CD14-positive monocyte (primary cell): ENCODE data around the gene DPF3. TPM values are rescaled to one million over a fixed set of nuclear protein-coding genes. Genes with fewer than 3 reads are reported as not detected.

ENCODE experiments used
- DNase-seq, 3 donors: peaks; one replicate each; pipeline ENCODE4 v3.0.0-alpha.2; 2011 to 2022
- H2AFZ ChIP-seq: 2 replicates; pipeline ENCODE4 v1.6.0; 2012; ENCODE audit warnings: mild to moderate bottlenecking, low read depth, low read length, inconsistent platforms; ENCODE audit not compliant: insufficient read depth, poor library complexity, severe bottlenecking
- H3K27ac ChIP-seq, 2 donors: 1 replicate in 1 of 2; 2 replicates in 1 of 2; pipeline ENCODE4 v1.5.1; 2012 to 2013; ENCODE audit warnings: low read length in 2 of 2, control low read depth in 1 of 2, inconsistent platforms in 1 of 2, low read depth in 1 of 2, mild to moderate bottlenecking in 1 of 2
- H3K27me3 ChIP-seq, 2 donors: one replicate each; pipeline versions ENCODE4 v1.6.0 to v1.6.1; 2011 to 2013; ENCODE audit warnings: low read length in 2 of 2; ENCODE audit not compliant: control insufficient read depth in 2 of 2, insufficient read depth in 2 of 2
- H3K36me3 ChIP-seq, 2 donors: replicated peaks in 1 of 2; 1 replicate in 1 of 2; 2 replicates in 1 of 2; pipeline versions ENCODE4 v1.5.1 to v1.6.1; 2012 to 2013; ENCODE audit warnings: low read length in 2 of 2, control low read depth in 1 of 2, inconsistent platforms in 1 of 2, mild to moderate bottlenecking in 1 of 2; ENCODE audit not compliant: insufficient read depth in 2 of 2, control insufficient read depth in 1 of 2
- H3K4me1 ChIP-seq, 2 donors: 1 replicate in 1 of 2; 2 replicates in 1 of 2; pipeline versions ENCODE4 v1.5.1 to v1.6.1; 2012 to 2013; ENCODE audit warnings: low read length in 2 of 2, control low read depth in 1 of 2, inconsistent platforms in 1 of 2, mild to moderate bottlenecking in 1 of 2, moderate library complexity in 1 of 2; ENCODE audit not compliant: insufficient read depth in 2 of 2, control insufficient read depth in 1 of 2
- H3K4me2 ChIP-seq: replicated peaks from 2 replicates; pipeline ENCODE3; 2012; ENCODE audit warnings: low read length, moderate library complexity, mild to moderate bottlenecking; ENCODE audit not compliant: poor library complexity, severe bottlenecking; ENCODE audit errors: extremely low read depth
- H3K4me3 ChIP-seq, 3 experiments: fragments of 200-600 bp in 1 of 3; sonication (generic) in 1 of 3; replicated peaks in 1 of 3; 1 replicate in 2 of 3; 2 replicates in 1 of 3; pipeline ENCODE4 v1.5.1; 2011 to 2013; ENCODE audit warnings: low read length in 3 of 3, mild to moderate bottlenecking in 3 of 3, control low read depth in 2 of 3, low read depth in 2 of 3, inconsistent platforms in 1 of 3, moderate library complexity in 1 of 3
- H3K79me2 ChIP-seq: 2 replicates; pipeline ENCODE4 v1.6.0; 2012; ENCODE audit warnings: mild to moderate bottlenecking, control low read depth, inconsistent platforms, low read length, moderate library complexity; ENCODE audit not compliant: insufficient read depth
- H3K9ac ChIP-seq: 2 replicates; pipeline ENCODE4 v1.6.0; 2017; ENCODE audit warnings: low read length, mild to moderate bottlenecking; ENCODE audit not compliant: insufficient read depth, poor library complexity, severe bottlenecking
- H3K9me3 ChIP-seq, 2 donors: replicated peaks in 1 of 2; 1 replicate in 1 of 2; 2 replicates in 1 of 2; pipeline versions ENCODE4 v1.5.1 to v1.6.1; 2012 to 2013; ENCODE audit warnings: low read length in 2 of 2, control low read depth in 1 of 2; ENCODE audit not compliant: control insufficient read depth in 1 of 2, insufficient read depth in 1 of 2
- H4K20me1 ChIP-seq: 2 replicates; pipeline ENCODE4 v1.6.0; 2012; ENCODE audit warnings: mild to moderate bottlenecking, low read length, control low read depth, moderate library complexity; ENCODE audit not compliant: insufficient read depth
- H3K27ac Mint-ChIP-seq, 7 donors: one replicate each; pipeline ENCODE4 v1.8.0; 2020; ENCODE audit warnings: mild to moderate bottlenecking in 7 of 7, mixed read lengths in 7 of 7, moderate library complexity in 6 of 7, inconsistent platforms in 2 of 7
- H3K27me3 Mint-ChIP-seq, 3 donors: one replicate each; pipeline ENCODE4 v1.8.0; 2021 to 2022; ENCODE audit warnings: low read depth in 3 of 3, mild to moderate bottlenecking in 3 of 3, mixed read lengths in 3 of 3, moderate library complexity in 3 of 3, inconsistent platforms in 1 of 3
- H3K36me3 Mint-ChIP-seq, 2 donors: one replicate each; pipeline ENCODE4 v1.8.0; 2020; ENCODE audit warnings: mixed read lengths in 2 of 2, inconsistent platforms in 1 of 2, mild to moderate bottlenecking in 1 of 2
- H3K4me1 Mint-ChIP-seq: one replicate; pipeline ENCODE4 v1.8.0; 2020; ENCODE audit warnings: mild to moderate bottlenecking, mixed read lengths
- H3K4me3 Mint-ChIP-seq, 2 donors: one replicate each; pipeline ENCODE4 v1.8.0; 2020; ENCODE audit warnings: mild to moderate bottlenecking in 2 of 2, mixed read lengths in 2 of 2, moderate library complexity in 1 of 2
- H3K9me3 Mint-ChIP-seq, 7 donors: one replicate each; pipeline ENCODE4 v1.8.0; 2020 to 2022; ENCODE audit warnings: mixed read lengths in 7 of 7, mild to moderate bottlenecking in 6 of 7, moderate library complexity in 6 of 7, inconsistent platforms in 2 of 7
- CTCF ChIP-seq: fragments of 200-600 bp; IDR thresholded peaks from one replicate; pipeline ENCODE4 v1.8.0; 2022; ENCODE audit warnings: antibody characterized with exemption, mild to moderate bottlenecking
- WGBS: methylation state at CpG from one replicate; pipeline ENCODE4 v1.1.5; 2013; ENCODE audit warnings: missing lambda C conversion rate; ENCODE audit not compliant: insufficient coverage; 5-methylcytosine and 5-hydroxymethylcytosine counted together
- intact Hi-C, 2 donors: fragments of 100-400 bp; cut with micrococcal nuclease; formaldehyde crosslinking; loops; one replicate each; pipeline versions ENCODE4 v1.15.0 to v1.15.1; 2023
- polyA plus RNA-seq, 3 donors: library from polyadenylated mRNA; depleted of rRNA in 1 of 3; unstranded in 2 of 3; stranded (reverse) in 1 of 3; fragments of 300-500 nt in 2 of 3; fragments of >200 nt in 1 of 3; fragmentation: Illumina TruSeq in 2 of 3; gene quantifications; 1 replicate in 2 of 3; 2 replicates in 1 of 3; pipeline ENCODE4 v1.2.3, GENCODE V29; 2012 to 2021

The DPF3 gene
- polyA plus RNA-seq, 3 donors: 0.33 to 0.39 TPM; not detected in 1

DNA sequence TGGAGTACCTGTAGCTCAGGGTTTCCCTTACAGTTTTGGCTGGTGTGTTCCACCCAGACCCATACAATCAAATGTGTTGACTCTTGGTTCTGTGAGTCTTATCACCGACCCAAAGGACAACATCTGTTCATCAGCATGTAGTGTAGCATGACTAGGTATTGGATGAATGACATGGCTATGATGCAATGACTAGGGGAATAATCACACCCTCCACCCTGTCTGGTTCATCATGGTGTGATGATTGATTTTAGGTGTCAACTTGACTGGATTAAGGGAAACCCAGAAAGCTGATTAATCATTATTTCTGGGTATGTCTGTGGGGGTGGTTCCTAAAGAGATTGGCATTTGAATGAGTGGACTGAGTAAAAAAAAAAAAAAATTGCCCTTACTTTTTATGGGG, 311.3 kb downstream of the DPF3 start:
- Histone ChIP-seq H3K36me3 (no peaks in the 10 kb centered on the region), H3K79me2 (no peaks in the 10 kb centered on the region), H4K20me1 (no peaks in the 10 kb centered on the region), H3K9me3 (no peaks in the 10 kb centered on the region), H3K4me3 (no peak overlapping the region), H3K9ac (no peak overlapping the region), H3K4me1 (no peaks in the 10 kb centered on the region), H3K4me2 (no peak overlapping the region), H2AFZ (no peak overlapping the region), H3K27me3 (peaks cover 4 to 6% of the 10 kb centered on the region in 2 donors), H3K27ac (no peak overlapping the region)
- H3K27me3 Mint-ChIP-seq: peaks cover 13 to 20% (median 17%) of the 10 kb centered on the region in 3 donors
- DNase-seq: no peak
- H3K27ac Mint-ChIP-seq: no peak overlapping the region
- no peak overlapping the region for H3K4me3 Mint-ChIP-seq
- intact Hi-C loops: no loop called here
- H3K9me3 Mint-ChIP-seq: peaks cover 0 to 5% (median 2%) of the 10 kb centered on the region in 7 donors
- H3K36me3 Mint-ChIP-seq: no peaks in the 10 kb centered on the region
- no CpG with 5 or more reads among the region's 1 CpG for WGBS
- no peak for TF ChIP-seq CTCF
- no peaks in the 10 kb centered on the region for H3K4me1 Mint-ChIP-seq

DNA sequence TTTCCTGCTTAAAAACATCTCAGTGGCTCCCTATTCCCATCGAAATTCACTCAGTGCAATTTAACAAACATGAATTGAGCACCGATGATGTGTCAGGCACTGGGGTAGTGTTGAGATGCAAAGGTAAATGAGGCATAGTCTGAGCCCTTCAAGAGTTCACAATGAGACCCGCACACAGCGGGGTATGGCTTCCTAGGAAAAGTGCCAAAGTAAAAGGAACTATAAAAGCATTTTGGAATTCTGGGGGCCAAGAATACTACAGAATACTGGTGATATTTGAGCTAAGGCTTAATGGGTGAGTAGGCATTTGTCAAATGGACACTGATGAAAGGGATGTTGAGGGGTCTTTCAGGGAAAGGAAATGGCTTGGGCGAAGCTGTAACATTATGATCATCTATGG, 315.4 kb downstream of the DPF3 start:
- H4K20me1 ChIP-seq: no peaks in the 10 kb centered on the region
- Mint-ChIP-seq H3K27me3 (peaks cover 13 to 34% (median 19%) of the 10 kb centered on the region in 3 donors), H3K36me3 (no peaks in the 10 kb centered on the region), H3K9me3 (peaks cover 0 to 4% (median 0%) of the 10 kb centered on the region in 7 donors), H3K4me1 (no peaks in the 10 kb centered on the region), H3K27ac (no peak overlapping the region), H3K4me3 (no peak overlapping the region)
- H3K27ac ChIP-seq: no peak overlapping the region
- no peak overlapping the region for H3K4me3 ChIP-seq
- WGBS: 100% methylated on average over 3 of the region's 5 CpGs
- no peak for DNase-seq
- peaks cover 8 to 10% of the 10 kb centered on the region in 2 donors for H3K27me3 ChIP-seq
- no peak for TF ChIP-seq CTCF
- no peaks in the 10 kb centered on the region for H3K9me3 ChIP-seq
- H3K4me1 ChIP-seq: no peaks in the 10 kb centered on the region
- no peaks in the 10 kb centered on the region for H3K79me2 ChIP-seq
- no peaks in the 10 kb centered on the region for H3K36me3 ChIP-seq
- H2AFZ ChIP-seq: no peak overlapping the region
- H3K4me2 ChIP-seq: no peak overlapping the region
- no peak overlapping the region for H3K9ac ChIP-seq
- intact Hi-C loops: no loop called here
